ENCODE data around the gene GGT5.
"Not testable (repeated sequence)": the region's sequence is repeated elsewhere in the genome, so short reads cannot be mapped to it uniquely, and the experiment has no call there.

DNA sequence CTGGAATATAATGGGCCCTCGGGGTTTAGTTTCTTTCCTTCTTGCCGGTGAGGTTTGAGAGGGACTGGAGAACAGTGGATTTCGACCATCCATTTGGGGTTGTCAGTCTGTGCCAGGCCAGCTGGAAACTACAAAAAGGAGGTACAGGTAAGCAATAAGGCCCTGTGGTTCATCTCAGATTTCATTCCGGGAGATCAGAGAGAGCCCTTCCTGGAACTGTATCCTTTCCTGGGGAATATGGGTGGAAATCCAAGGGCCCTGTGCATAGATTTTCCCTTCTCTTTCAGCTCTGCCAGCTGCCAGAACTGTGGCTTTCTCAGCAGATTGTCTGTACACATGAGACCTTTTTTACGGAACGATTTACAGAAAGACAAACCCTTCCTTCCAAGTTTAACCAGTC is 42.9 kb upstream of the GGT5 start:
- TF ChIP-seq, protein P1, sequence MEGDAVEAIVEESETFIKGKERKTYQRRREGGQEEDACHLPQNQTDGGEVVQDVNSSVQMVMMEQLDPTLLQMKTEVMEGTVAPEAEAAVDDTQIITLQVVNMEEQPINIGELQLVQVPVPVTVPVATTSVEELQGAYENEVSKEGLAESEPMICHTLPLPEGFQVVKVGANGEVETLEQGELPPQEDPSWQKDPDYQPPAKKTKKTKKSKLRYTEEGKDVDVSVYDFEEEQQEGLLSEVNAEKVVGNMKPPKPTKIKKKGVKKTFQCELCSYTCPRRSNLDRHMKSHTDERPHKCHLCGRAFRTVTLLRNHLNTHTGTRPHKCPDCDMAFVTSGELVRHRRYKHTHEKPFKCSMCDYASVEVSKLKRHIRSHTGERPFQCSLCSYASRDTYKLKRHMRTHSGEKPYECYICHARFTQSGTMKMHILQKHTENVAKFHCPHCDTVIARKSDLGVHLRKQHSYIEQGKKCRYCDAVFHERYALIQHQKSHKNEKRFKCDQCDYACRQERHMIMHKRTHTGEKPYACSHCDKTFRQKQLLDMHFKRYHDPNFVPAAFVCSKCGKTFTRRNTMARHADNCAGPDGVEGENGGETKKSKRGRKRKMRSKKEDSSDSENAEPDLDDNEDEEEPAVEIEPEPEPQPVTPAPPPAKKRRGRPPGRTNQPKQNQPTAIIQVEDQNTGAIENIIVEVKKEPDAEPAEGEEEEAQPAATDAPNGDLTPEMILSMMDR (IDR thresholded peaks at IDR 0.05) = not testable (repeated sequence)
- not testable (repeated sequence) for TF ChIP-seq POLR2A (IDR thresholded peaks at IDR 0.05)
